PFSK-1 (cell line): ENCODE data around the gene APRT.

Experiments
- POLR2AphosphoS5 ChIP-seq: IDR thresholded peaks from 2 replicates; pipeline ENCODE4 v1.6.1; 2012; ENCODE audit warnings: low read depth, mild to moderate bottlenecking, control low read depth, low read length, moderate library complexity
- SIN3A ChIP-seq: IDR thresholded peaks from 2 replicates; pipeline ENCODE4 v1.6.1; 2012; ENCODE audit warnings: mild to moderate bottlenecking, low read length, moderate library complexity, borderline replicate concordance; ENCODE audit not compliant: insufficient read depth

GRCh38 chr16:88761143-88761534 is 50.6 kb downstream of the APRT start:
- TF ChIP-seq SIN3A (no peak), POLR2AphosphoS5 (no peak)
